GM21367 (cell line): ENCODE measurements around the gene WAC.
"Not testable (repeated sequence)": the region's sequence is repeated elsewhere in the genome, so short reads cannot be mapped to it uniquely, and the experiment has no call there.

Source experiments
- ATAC-seq: cut with Tn5 transposase; IDR thresholded peaks from one replicate; pipeline ENCODE4 v1.9.1; 2021; ENCODE audit not compliant: unreplicated experiment

Gene WAC

GRCh38 chr10:28532337-28533185, at the start of gene WAC:
Gene WAC (plus strand): TSS chr10:28533118. CDS start chr10:28533580, 462 bp downstream.
- ATAC-seq, result peak; percentile 75

GRCh38 chr10:28489206-28489605, 43.7 kb upstream of the WAC start:
- ATAC-seq, result no peak

- not testable (repeated sequence) for ATAC-seq
These were observed 42.6 kb upstream of the WAC start for GRCh38 chr10:28490256-28490865.

- no peak for ATAC-seq
These were observed 40.6 kb upstream of the WAC start for GRCh38 chr10:28492116-28492920.

- ATAC-seq, result no peak
These were observed 38.5 kb upstream of the WAC start for GRCh38 chr10:28494420-28494819.

- ATAC-seq, result no peak
These were observed 37.8 kb upstream of the WAC start for GRCh38 chr10:28495084-28495483.

- ATAC-seq, result no peak
These were observed 36.9 kb upstream of the WAC start for GRCh38 chr10:28496017-28496416.

GRCh38 chr10:28496481-28496961, 36.4 kb upstream of the WAC start:
- no peak for ATAC-seq

GRCh38 chr10:28497313-28498126, 35.4 kb upstream of the WAC start:
- ATAC-seq, result no peak

- ATAC-seq, result not testable (repeated sequence)
These were observed 32.7 kb upstream of the WAC start for GRCh38 chr10:28500203-28500602.

- ATAC-seq, result no peak
These were observed 29.8 kb upstream of the WAC start for GRCh38 chr10:28503114-28503513.

GRCh38 chr10:28505359-28505959, 27.5 kb upstream of the WAC start:
- ATAC-seq, result no peak

- ATAC-seq, result no peak
These were observed 24.5 kb upstream of the WAC start for GRCh38 chr10:28508304-28508925.

- no peak for ATAC-seq
These were observed 23.6 kb upstream of the WAC start for GRCh38 chr10:28509286-28509685.

GRCh38 chr10:28514648-28515047, 18.3 kb upstream of the WAC start:
- no peak for ATAC-seq

GRCh38 chr10:28520346-28520745, 12.6 kb upstream of the WAC start:
- no peak for ATAC-seq

GRCh38 chr10:28520828-28521227, 12.1 kb upstream of the WAC start:
- ATAC-seq, result not testable (repeated sequence)

GRCh38 chr10:28521961-28522360, 11.0 kb upstream of the WAC start:
- ATAC-seq, result not testable (repeated sequence)

GRCh38 chr10:28523725-28524252, 9.1 kb upstream of the WAC start:
- ATAC-seq, result no peak
